Measurements from ENCODE around the gene SPR.

SPR gene

GRCh38 chr2:72932045-72932740, 45.0 kb downstream of the SPR start:
- no peak for DNase-seq (ENCODE audit: low spot score)

- no peak for DNase-seq (ENCODE audit: low spot score)
Measured at GRCh38 chr2:72932805-72933204, 45.6 kb downstream of the SPR start.

- DNase-seq (ENCODE audit: low spot score): no peak
Measured at GRCh38 chr2:72933207-72933606, 46.0 kb downstream of the SPR start.

- no peak for DNase-seq (ENCODE audit: low spot score)
Measured at GRCh38 chr2:72933646-72934151, 46.5 kb downstream of the SPR start.

- no peak for DNase-seq (ENCODE audit: low spot score)
Measured at GRCh38 chr2:72934683-72935610, 47.7 kb downstream of the SPR start.

- no peak for DNase-seq (ENCODE audit: low spot score)
Measured at GRCh38 chr2:72935611-72935957, 48.4 kb downstream of the SPR start.

GRCh38 chr2:72936660-72937355, 49.6 kb downstream of the SPR start:
- DNase-seq (ENCODE audit: low spot score): no peak

- DNase-seq (ENCODE audit: low spot score): no peak
Measured at GRCh38 chr2:72937356-72937669, 50.1 kb downstream of the SPR start.

GRCh38 chr2:72938455-72938854, 51.2 kb downstream of the SPR start:
- no peak for DNase-seq (ENCODE audit: low spot score)

- DNase-seq (ENCODE audit: low spot score): no peak
Measured at GRCh38 chr2:72940361-72940760, 53.2 kb downstream of the SPR start.

GRCh38 chr2:72940786-72941185, 53.6 kb downstream of the SPR start:
- no peak for DNase-seq (ENCODE audit: low spot score)

Data from germinal center (tissue), 1 donor.